ENCODE results near the gene RASSF1. TPM values are rescaled to one million over a fixed set of nuclear protein-coding genes. Genes with fewer than 3 reads are reported as not detected.

RASSF1 gene
- total and polyA plus RNA-seq, 2 of the 13 experiments (the other 11 are each of a cell fraction or from before 2014, with no cell fraction given): 10.2 to 27.5 TPM

- TF ChIP-seq, protein P1, sequence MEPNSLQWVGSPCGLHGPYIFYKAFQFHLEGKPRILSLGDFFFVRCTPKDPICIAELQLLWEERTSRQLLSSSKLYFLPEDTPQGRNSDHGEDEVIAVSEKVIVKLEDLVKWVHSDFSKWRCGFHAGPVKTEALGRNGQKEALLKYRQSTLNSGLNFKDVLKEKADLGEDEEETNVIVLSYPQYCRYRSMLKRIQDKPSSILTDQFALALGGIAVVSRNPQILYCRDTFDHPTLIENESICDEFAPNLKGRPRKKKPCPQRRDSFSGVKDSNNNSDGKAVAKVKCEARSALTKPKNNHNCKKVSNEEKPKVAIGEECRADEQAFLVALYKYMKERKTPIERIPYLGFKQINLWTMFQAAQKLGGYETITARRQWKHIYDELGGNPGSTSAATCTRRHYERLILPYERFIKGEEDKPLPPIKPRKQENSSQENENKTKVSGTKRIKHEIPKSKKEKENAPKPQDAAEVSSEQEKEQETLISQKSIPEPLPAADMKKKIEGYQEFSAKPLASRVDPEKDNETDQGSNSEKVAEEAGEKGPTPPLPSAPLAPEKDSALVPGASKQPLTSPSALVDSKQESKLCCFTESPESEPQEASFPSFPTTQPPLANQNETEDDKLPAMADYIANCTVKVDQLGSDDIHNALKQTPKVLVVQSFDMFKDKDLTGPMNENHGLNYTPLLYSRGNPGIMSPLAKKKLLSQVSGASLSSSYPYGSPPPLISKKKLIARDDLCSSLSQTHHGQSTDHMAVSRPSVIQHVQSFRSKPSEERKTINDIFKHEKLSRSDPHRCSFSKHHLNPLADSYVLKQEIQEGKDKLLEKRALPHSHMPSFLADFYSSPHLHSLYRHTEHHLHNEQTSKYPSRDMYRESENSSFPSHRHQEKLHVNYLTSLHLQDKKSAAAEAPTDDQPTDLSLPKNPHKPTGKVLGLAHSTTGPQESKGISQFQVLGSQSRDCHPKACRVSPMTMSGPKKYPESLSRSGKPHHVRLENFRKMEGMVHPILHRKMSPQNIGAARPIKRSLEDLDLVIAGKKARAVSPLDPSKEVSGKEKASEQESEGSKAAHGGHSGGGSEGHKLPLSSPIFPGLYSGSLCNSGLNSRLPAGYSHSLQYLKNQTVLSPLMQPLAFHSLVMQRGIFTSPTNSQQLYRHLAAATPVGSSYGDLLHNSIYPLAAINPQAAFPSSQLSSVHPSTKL (CRISPR knock-in tag; IDR thresholded peaks at IDR 0.05): peak; percentile 36
- TF ChIP-seq TFDP1 (CRISPR knock-in tag; IDR thresholded peaks at IDR 0.05; ENCODE audit: borderline replicate concordance): peak; percentile 40; the same call in 1 of the 2 replicates
- TF ChIP-seq MIER3 (CRISPR knock-in tag; IDR thresholded peaks at IDR 0.05; ENCODE audit: borderline replicate concordance): peak; percentile 84; the same call in 1 of the 2 replicates
- TF ChIP-seq, protein P2, sequence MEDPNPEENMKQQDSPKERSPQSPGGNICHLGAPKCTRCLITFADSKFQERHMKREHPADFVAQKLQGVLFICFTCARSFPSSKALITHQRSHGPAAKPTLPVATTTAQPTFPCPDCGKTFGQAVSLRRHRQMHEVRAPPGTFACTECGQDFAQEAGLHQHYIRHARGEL (CRISPR knock-in tag; IDR thresholded peaks at IDR 0.05): no peak
- no peak for TF ChIP-seq ATRX (CRISPR knock-in tag; IDR thresholded peaks at IDR 0.05; ENCODE audit: borderline replicate concordance)
- 0 out of 2 replicates have a peak, but pooled peaks have one; percentile 52 for TF ChIP-seq ZSCAN29 (CRISPR knock-in tag; conservative IDR thresholded peaks at IDR 0.05)
- 0 out of 2 replicates have a peak, but pooled peaks have one; percentile 63 for TF ChIP-seq ZMAT3 (CRISPR knock-in tag; conservative IDR thresholded peaks at IDR 0.05)
- peak; percentile 80; the same call in 1 of the 2 replicates for TF ChIP-seq DMAP1 (CRISPR knock-in tag; IDR thresholded peaks at IDR 0.05)
- TF ChIP-seq, protein P3, sequence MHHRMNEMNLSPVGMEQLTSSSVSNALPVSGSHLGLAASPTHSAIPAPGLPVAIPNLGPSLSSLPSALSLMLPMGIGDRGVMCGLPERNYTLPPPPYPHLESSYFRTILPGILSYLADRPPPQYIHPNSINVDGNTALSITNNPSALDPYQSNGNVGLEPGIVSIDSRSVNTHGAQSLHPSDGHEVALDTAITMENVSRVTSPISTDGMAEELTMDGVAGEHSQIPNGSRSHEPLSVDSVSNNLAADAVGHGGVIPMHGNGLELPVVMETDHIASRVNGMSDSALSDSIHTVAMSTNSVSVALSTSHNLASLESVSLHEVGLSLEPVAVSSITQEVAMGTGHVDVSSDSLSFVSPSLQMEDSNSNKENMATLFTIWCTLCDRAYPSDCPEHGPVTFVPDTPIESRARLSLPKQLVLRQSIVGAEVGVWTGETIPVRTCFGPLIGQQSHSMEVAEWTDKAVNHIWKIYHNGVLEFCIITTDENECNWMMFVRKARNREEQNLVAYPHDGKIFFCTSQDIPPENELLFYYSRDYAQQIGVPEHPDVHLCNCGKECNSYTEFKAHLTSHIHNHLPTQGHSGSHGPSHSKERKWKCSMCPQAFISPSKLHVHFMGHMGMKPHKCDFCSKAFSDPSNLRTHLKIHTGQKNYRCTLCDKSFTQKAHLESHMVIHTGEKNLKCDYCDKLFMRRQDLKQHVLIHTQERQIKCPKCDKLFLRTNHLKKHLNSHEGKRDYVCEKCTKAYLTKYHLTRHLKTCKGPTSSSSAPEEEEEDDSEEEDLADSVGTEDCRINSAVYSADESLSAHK (CRISPR knock-in tag; IDR thresholded peaks at IDR 0.05; ENCODE audit: borderline replicate concordance): no peak
- peak; percentile 89 for TF ChIP-seq RBFOX2 (IDR thresholded peaks at IDR 0.05; ENCODE audit: low read depth, low read length)
- TF ChIP-seq ZNF775 (CRISPR knock-in tag; IDR thresholded peaks at IDR 0.05; ENCODE audit: borderline replicate concordance): no peak
- no peak for TF ChIP-seq SMAD3 (CRISPR knock-in tag; IDR thresholded peaks at IDR 0.05)
- no peak for TF ChIP-seq SOX6 (IDR thresholded peaks at IDR 0.05)
- peak; percentile 48; the same call in 1 of the 2 replicates for TF ChIP-seq SOX6 (CRISPR knock-in tag; IDR thresholded peaks at IDR 0.05)
- TF ChIP-seq NR2C2 (CRISPR knock-in tag; IDR thresholded peaks at IDR 0.05; ENCODE audit: borderline replicate concordance): peak; percentile 94
- TF ChIP-seq KLF16 (CRISPR knock-in tag; IDR thresholded peaks at IDR 0.05): peak in 1 of 2 experiments; percentile 82; a peak in 2 of 4 replicates
- TF ChIP-seq MYC (CRISPR knock-in tag; IDR thresholded peaks at IDR 0.05; ENCODE audit: borderline replicate concordance): peak; percentile 66
- TF ChIP-seq E2F5 (CRISPR knock-in tag; conservative IDR thresholded peaks at IDR 0.05): 0 out of 2 replicates have a peak, but pooled peaks have one; percentile 49
- TF ChIP-seq HNRNPK (IDR thresholded peaks at IDR 0.05; ENCODE audit: low read depth, low read length, poor library complexity, severe bottlenecking): no peak
- peak; percentile 77 for TF ChIP-seq SP4 (CRISPR knock-in tag; IDR thresholded peaks at IDR 0.05)
These were observed 18.5 kb upstream of the RASSF1 start, which contains the start of gene TMEM115 (continued) for GRCh38 chr3:50358911-50359759.
